Measurements from ENCODE around the gene KANSL1L. TPM values are rescaled to one million over a fixed set of nuclear protein-coding genes. Genes with fewer than 3 reads are reported as not detected.

Gene KANSL1L
- total RNA-seq, 1 experiment from 2014 or later = 5.7 TPM

DNA sequence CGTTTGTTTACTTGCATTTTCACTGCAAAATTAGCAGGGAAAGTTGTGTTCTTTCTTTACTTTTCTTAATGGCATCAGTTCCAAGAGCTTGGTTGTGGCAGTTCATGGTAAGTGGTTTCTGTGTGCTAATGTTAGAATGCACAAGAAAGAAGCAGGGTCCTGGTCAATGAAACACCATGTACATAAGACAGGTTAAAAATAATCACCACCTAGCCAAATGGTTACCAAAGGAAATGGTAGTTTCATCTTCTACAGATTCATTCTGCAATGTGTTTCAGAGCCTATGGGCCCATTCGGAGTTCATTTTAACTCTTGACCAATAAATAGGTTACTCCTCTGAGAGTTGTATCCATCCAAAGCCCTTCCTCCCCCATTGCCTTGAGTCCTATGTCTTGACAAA, 186.9 kb downstream of the KANSL1L start:
- Mint-ChIP-seq H3K9me3 (ENCODE audit: unreplicated experiment) (no peaks in the 10 kb centered on the region), H3K27ac (ENCODE audit: unreplicated experiment) (no peak overlapping the region), H3K4me3 (ENCODE audit: unreplicated experiment) (no peak overlapping the region), H3K36me3 (ENCODE audit: insufficient read depth, unreplicated experiment) (no peaks in the 10 kb centered on the region), H3K4me1 (ENCODE audit: low read depth, unreplicated experiment) (no peaks in the 10 kb centered on the region), H3K27me3 (ENCODE audit: insufficient read depth, unreplicated experiment) (peaks cover 14% of the 10 kb centered on the region)
- DNase-seq = no peak
- POLR2A ChIA-PET = no interaction called here
- Histone ChIP-seq H3K4me1 (no peaks in the 10 kb centered on the region), H3K36me3 (ENCODE audit: control insufficient read depth, insufficient read depth, low read length) (no peaks in the 10 kb centered on the region), H3K27me3 (replicated peaks; ENCODE audit: control insufficient read depth, insufficient read depth, low read length) (no peaks in the 10 kb centered on the region), H3K9me3 (no peaks in the 10 kb centered on the region), H3K4me3 (ENCODE audit: low read depth, low read length) (no peak overlapping the region)
- no TSS peak for BruUV-seq (replicated peaks)
- intact Hi-C loops (cut with micrococcal nuclease; ENCODE audit: unreplicated experiment) = no loop called here
- TF ChIP-seq, protein P1, sequence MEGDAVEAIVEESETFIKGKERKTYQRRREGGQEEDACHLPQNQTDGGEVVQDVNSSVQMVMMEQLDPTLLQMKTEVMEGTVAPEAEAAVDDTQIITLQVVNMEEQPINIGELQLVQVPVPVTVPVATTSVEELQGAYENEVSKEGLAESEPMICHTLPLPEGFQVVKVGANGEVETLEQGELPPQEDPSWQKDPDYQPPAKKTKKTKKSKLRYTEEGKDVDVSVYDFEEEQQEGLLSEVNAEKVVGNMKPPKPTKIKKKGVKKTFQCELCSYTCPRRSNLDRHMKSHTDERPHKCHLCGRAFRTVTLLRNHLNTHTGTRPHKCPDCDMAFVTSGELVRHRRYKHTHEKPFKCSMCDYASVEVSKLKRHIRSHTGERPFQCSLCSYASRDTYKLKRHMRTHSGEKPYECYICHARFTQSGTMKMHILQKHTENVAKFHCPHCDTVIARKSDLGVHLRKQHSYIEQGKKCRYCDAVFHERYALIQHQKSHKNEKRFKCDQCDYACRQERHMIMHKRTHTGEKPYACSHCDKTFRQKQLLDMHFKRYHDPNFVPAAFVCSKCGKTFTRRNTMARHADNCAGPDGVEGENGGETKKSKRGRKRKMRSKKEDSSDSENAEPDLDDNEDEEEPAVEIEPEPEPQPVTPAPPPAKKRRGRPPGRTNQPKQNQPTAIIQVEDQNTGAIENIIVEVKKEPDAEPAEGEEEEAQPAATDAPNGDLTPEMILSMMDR (IDR thresholded peaks at IDR 0.05; ENCODE audit: insufficient read depth in 1 of 2, low read depth in 1 of 2, low read length in 1 of 2, severe bottlenecking in 1 of 2, unreplicated experiment in 1 of 2) = no peak
- CTCF ChIA-PET = no interaction called here

DNA sequence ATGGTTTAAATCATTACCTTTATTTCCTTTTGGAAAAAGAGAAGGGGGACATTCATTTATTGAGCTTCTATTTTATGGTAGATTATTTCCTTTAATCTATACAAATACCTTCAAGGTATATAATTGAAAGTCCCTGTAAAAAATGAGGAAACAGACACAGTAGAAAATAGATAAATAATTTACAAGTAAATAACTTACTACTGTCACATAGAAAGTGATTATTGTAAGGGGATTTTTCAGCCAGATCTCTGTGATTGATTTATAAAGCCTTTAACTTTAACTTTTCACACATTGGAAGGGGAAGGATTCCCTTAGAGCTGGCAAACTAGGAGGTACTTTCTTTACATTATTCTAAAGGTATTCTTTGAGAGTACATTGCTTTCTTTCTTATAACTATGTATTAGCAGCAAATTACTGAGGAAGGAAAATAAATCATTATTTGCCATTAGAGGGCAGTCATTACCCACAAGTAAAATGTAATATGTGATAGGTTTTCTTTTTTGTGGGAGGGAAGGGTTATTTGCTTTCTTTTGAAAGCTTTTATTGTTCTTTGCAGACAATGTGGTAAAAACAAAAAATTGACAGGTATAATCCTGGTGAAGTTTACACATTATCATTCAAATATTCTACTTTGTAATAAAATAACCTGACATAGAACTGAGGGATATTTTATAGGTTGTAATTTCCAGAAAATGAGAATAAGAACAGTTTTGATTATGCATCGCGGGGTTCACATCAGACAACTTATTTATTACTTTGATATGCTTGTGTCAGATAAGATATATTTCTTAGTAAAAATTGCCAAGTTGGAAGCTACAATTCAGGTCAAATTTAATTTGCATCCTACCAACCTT, 193.6 kb downstream of the KANSL1L start:
- H3K27ac Mint-ChIP-seq (ENCODE audit: unreplicated experiment) = no peak overlapping the region
- H3K4me1 ChIP-seq = no peaks in the 10 kb centered on the region
- no peak overlapping the region for H3K4me3 Mint-ChIP-seq (ENCODE audit: unreplicated experiment)
- H3K36me3 ChIP-seq (ENCODE audit: control insufficient read depth, insufficient read depth, low read length) = no peaks in the 10 kb centered on the region
- CTCF ChIA-PET = interaction anchor here (1.4 to 1.6 kb wide), 2 partner anchors 219 to 221 kb away, joined by 4 to 7 read pairs; no protein-coding TSS in a partner anchor
- H3K36me3 Mint-ChIP-seq (ENCODE audit: insufficient read depth, unreplicated experiment) = no peaks in the 10 kb centered on the region
- H3K4me1 Mint-ChIP-seq (ENCODE audit: low read depth, unreplicated experiment) = no peaks in the 10 kb centered on the region
- no peaks in the 10 kb centered on the region for H3K9me3 ChIP-seq
- POLR2A ChIA-PET = no interaction called here
- no peaks in the 10 kb centered on the region for H3K9me3 Mint-ChIP-seq (ENCODE audit: unreplicated experiment)
- DNase-seq = peak in 1 of 2 experiments; percentile 36
- intact Hi-C loops (cut with micrococcal nuclease; ENCODE audit: unreplicated experiment) = loop anchor here (1.0 to 5.0 kb wide), 4 partner anchors 95 to 421 kb away; no protein-coding TSS in a partner anchor
- H3K27me3 Mint-ChIP-seq (ENCODE audit: insufficient read depth, unreplicated experiment) = peaks cover 9% of the 10 kb centered on the region
- H3K4me3 ChIP-seq (ENCODE audit: low read depth, low read length) = no peak overlapping the region
- no TSS peak for BruUV-seq (replicated peaks)
- no peaks in the 10 kb centered on the region for H3K27me3 ChIP-seq (replicated peaks; ENCODE audit: control insufficient read depth, insufficient read depth, low read length)
- TF ChIP-seq, protein P1 (IDR thresholded peaks at IDR 0.05; ENCODE audit: insufficient read depth in 1 of 2, low read depth in 1 of 2, low read length in 1 of 2, severe bottlenecking in 1 of 2, unreplicated experiment in 1 of 2) = peak; percentile 37 to 53

DNA sequence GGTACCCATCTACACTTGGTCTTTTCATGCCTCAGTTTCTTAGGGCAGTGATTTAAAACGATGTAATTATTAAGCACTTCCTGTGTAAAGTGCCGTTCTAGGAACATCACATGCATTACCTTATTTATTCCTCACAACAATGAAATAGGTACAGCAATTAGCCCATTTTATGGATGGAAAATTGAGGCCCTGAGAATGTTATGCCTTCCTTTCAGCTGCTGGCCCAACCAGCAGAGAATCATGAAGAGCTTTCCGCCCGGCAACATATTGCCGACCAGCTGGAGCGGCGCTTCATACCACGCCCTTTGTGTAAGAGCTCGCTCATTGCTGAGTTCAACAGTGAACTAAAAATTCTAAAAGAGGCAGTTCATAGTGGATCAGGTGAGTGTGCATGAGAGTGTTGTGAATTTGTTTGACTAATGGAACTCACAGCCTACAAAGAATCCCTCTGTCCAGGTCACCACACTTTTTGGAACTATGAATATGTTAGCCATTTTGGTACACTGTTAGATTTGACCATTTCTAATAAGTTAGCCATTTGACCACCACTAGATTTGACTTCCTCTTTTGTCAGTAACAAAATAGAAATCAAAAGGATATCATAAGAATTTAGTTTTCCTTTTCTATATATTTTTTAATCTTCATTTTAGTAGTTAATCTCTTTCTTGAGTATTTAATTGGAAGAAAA, 194.4 kb downstream of the KANSL1L start:
- POLR2A ChIA-PET = no interaction called here
- Mint-ChIP-seq H3K9me3 (ENCODE audit: unreplicated experiment) (no peaks in the 10 kb centered on the region), H3K36me3 (ENCODE audit: insufficient read depth, unreplicated experiment) (no peaks in the 10 kb centered on the region), H3K27ac (ENCODE audit: unreplicated experiment) (no peak overlapping the region), H3K4me1 (ENCODE audit: low read depth, unreplicated experiment) (no peaks in the 10 kb centered on the region), H3K27me3 (ENCODE audit: insufficient read depth, unreplicated experiment) (peaks cover 9% of the 10 kb centered on the region), H3K4me3 (ENCODE audit: unreplicated experiment) (no peak overlapping the region)
- BruUV-seq (replicated peaks) = no TSS peak
- TF ChIP-seq, protein P1 (IDR thresholded peaks at IDR 0.05; ENCODE audit: insufficient read depth in 1 of 2, low read depth in 1 of 2, low read length in 1 of 2, severe bottlenecking in 1 of 2, unreplicated experiment in 1 of 2) = no peak
- intact Hi-C loops (cut with micrococcal nuclease; ENCODE audit: unreplicated experiment) = loop anchor here (1.0 to 5.0 kb wide), 4 partner anchors 95 to 422 kb away; no protein-coding TSS in a partner anchor
- CTCF ChIA-PET = interaction anchor here (1.4 to 1.6 kb wide), 2 partner anchors 219 to 222 kb away, joined by 4 to 7 read pairs; no protein-coding TSS in a partner anchor
- Histone ChIP-seq H3K4me1 (no peaks in the 10 kb centered on the region), H3K27me3 (replicated peaks; ENCODE audit: control insufficient read depth, insufficient read depth, low read length) (no peaks in the 10 kb centered on the region), H3K4me3 (ENCODE audit: low read depth, low read length) (no peak overlapping the region), H3K36me3 (ENCODE audit: control insufficient read depth, insufficient read depth, low read length) (no peaks in the 10 kb centered on the region), H3K9me3 (no peaks in the 10 kb centered on the region)
- no peak for DNase-seq
